ENCODE measurements around the gene SUN5. TPM values are rescaled to one million over a fixed set of nuclear protein-coding genes. Genes with fewer than 3 reads are reported as not detected.
"Not testable (repeated sequence)": the region's sequence is repeated elsewhere in the genome, so short reads cannot be mapped to it uniquely, and the experiment has no call there.

SUN5 gene
- total and polyA plus RNA-seq, 5 experiments from 2014 or later = not detected

- not testable (repeated sequence) for H3K27me3 Mint-ChIP-seq, ATAC-seq, DNase-seq
- Mint-ChIP-seq H3K4me3 (peak overlapping the region in 4 of 10 donors; percentile 11 to 61 (median 48)), H3K9me3 (peaks cover 0 to 18% (median 2%) of the 10 kb centered on the region in 9 donors), H3K36me3 (peaks cover 0 to 10% (median 5%) of the 10 kb centered on the region in 3 donors), H3K27ac (peak overlapping the region in 4 of 10 donors; percentile 41 to 81 (median 68)), H3K4me1 (peaks cover 15 to 36% (median 26%) of the 10 kb centered on the region in 4 donors)
- POLR2A ChIA-PET = interaction anchor here (0.6 to 1.2 kb wide), 3 partner anchors 9 to 29 kb away, joined by 3 read pairs; no protein-coding TSS in a partner anchor
Observed at GRCh38 chr20:32975121-32975520, 29.1 kb downstream of the SUN5 start.

- not testable (repeated sequence) for ATAC-seq, H3K27me3 Mint-ChIP-seq
- peaks cover 0 to 10% (median 5%) of the 10 kb centered on the region in 3 donors for H3K36me3 Mint-ChIP-seq
- POLR2A ChIA-PET = interaction anchor here (0.6 to 1.7 kb wide), 6 partner anchors 10 to 29 kb away, joined by 3 to 6 read pairs (median 3); no protein-coding TSS in a partner anchor
- peaks cover 0 to 18% (median 2%) of the 10 kb centered on the region in 9 donors for H3K9me3 Mint-ChIP-seq
- H3K4me3 Mint-ChIP-seq = peak overlapping the region in 8 of 10 donors; percentile 12 to 61 (median 46)
- peak in 1 of 10 donors; percentile 13 for DNase-seq
- H3K27ac Mint-ChIP-seq = peak overlapping the region in 3 of 10 donors; percentile 30 to 84 (median 61)
- H3K4me1 Mint-ChIP-seq = peaks cover 15 to 35% (median 31%) of the 10 kb centered on the region in 4 donors
Observed at GRCh38 chr20:32974204-32975064, 29.8 kb downstream of the SUN5 start.

GRCh38 chr20:32973077-32973717, 31.0 kb downstream of the SUN5 start:
- Mint-ChIP-seq H3K9me3 (peaks cover 0 to 18% (median 2%) of the 10 kb centered on the region in 9 donors), H3K4me1 (peaks cover 12 to 43% (median 29%) of the 10 kb centered on the region in 4 donors), H3K27ac (no peak overlapping the region), H3K27me3 (no peaks in the 10 kb centered on the region), H3K4me3 (no peak overlapping the region), H3K36me3 (peaks cover 0 to 10% (median 5%) of the 10 kb centered on the region in 3 donors)
- POLR2A ChIA-PET = interaction anchor here (1.1 to 3.1 kb wide), 6 partner anchors 11 to 27 kb away, joined by 3 to 19 read pairs (median 5); no protein-coding TSS in a partner anchor
- ATAC-seq = no peak
- peak in 1 of 10 donors; percentile 45 for DNase-seq

GRCh38 chr20:32972181-32973076, 31.8 kb downstream of the SUN5 start:
- no peak overlapping the region for H3K4me3 Mint-ChIP-seq
- H3K36me3 Mint-ChIP-seq = peaks cover 0 to 10% (median 5%) of the 10 kb centered on the region in 3 donors
- DNase-seq (peak; percentile 62 to 96 (median 91)), ATAC-seq (peak; percentile 83 to 86)
- H3K27ac Mint-ChIP-seq = no peak overlapping the region
- H3K27me3 Mint-ChIP-seq = no peaks in the 10 kb centered on the region
- H3K4me1 Mint-ChIP-seq = peaks cover 10 to 49% (median 26%) of the 10 kb centered on the region in 4 donors
- POLR2A ChIA-PET = interaction anchor here (0.6 to 3.1 kb wide), 10 partner anchors 12 to 153 kb away, joined by 3 to 19 read pairs (median 4); no protein-coding TSS in a partner anchor
- H3K9me3 Mint-ChIP-seq = peaks cover 0 to 16% (median 2%) of the 10 kb centered on the region in 9 donors

GRCh38 chr20:32971703-32972161, 32.5 kb downstream of the SUN5 start:
- peaks cover 0 to 11% (median 1%) of the 10 kb centered on the region in 9 donors for H3K9me3 Mint-ChIP-seq
- DNase-seq = peak in 6 of 10 donors; percentile 22 to 65 (median 44)
- ATAC-seq = peak; percentile 26 to 45
- no peaks in the 10 kb centered on the region for H3K27me3 Mint-ChIP-seq
- POLR2A ChIA-PET = interaction anchor here (0.6 to 3.1 kb wide), 10 partner anchors 11 to 1001 kb away, joined by 3 to 19 read pairs (median 4); no protein-coding TSS in a partner anchor
- H3K4me1 Mint-ChIP-seq = peaks cover 5 to 55% (median 25%) of the 10 kb centered on the region in 4 donors
- H3K36me3 Mint-ChIP-seq = peaks cover 0 to 7% (median 3%) of the 10 kb centered on the region in 3 donors
- H3K27ac Mint-ChIP-seq = no peak overlapping the region
- no peak overlapping the region for H3K4me3 Mint-ChIP-seq

- H3K27ac Mint-ChIP-seq = no peak overlapping the region
- H3K36me3 Mint-ChIP-seq = no peaks in the 10 kb centered on the region
- no peaks in the 10 kb centered on the region for H3K27me3 Mint-ChIP-seq
- ATAC-seq = no peak
- H3K4me1 Mint-ChIP-seq = peaks cover 0 to 55% (median 22%) of the 10 kb centered on the region in 4 donors
- peak overlapping the region in 1 of 10 donors; percentile 58 for H3K4me3 Mint-ChIP-seq
- peaks cover 0 to 5% (median 0%) of the 10 kb centered on the region in 9 donors for H3K9me3 Mint-ChIP-seq
- peak in 2 of 10 donors; percentile 16 to 36 for DNase-seq
- POLR2A ChIA-PET = interaction anchor here (0.6 to 3.1 kb wide), 8 partner anchors 9 to 785 kb away, joined by 3 to 19 read pairs (median 4); partner anchors contain the start of gene MAPRE1
Observed at GRCh38 chr20:32970973-32971300, 33.3 kb downstream of the SUN5 start.

GRCh38 chr20:32970115-32970972, 33.9 kb downstream of the SUN5 start:
- POLR2A ChIA-PET = interaction anchor here (0.6 to 3.1 kb wide), 8 partner anchors 8 to 786 kb away, joined by 3 to 19 read pairs (median 4); partner anchors contain the start of gene MAPRE1
- no peak for ATAC-seq
- Mint-ChIP-seq H3K4me3 (peak overlapping the region in 9 of 10 donors; percentile 11 to 78 (median 70)), H3K27me3 (no peaks in the 10 kb centered on the region), H3K4me1 (peaks cover 0 to 52% (median 25%) of the 10 kb centered on the region in 4 donors), H3K9me3 (peaks cover 0 to 2% (median 0%) of the 10 kb centered on the region in 9 donors), H3K36me3 (no peaks in the 10 kb centered on the region), H3K27ac (peak overlapping the region in 1 of 10 donors; percentile 98)
- peak in 2 of 10 donors; percentile 14 to 54 for DNase-seq

GRCh38 chr20:32969356-32970114, 34.7 kb downstream of the SUN5 start:
- DNase-seq = peak in 1 of 10 donors; percentile 12

GRCh38 chr20:32968478-32969241, 35.6 kb downstream of the SUN5 start:
- POLR2A ChIA-PET = interaction anchor here (0.5 to 4.2 kb wide), 5 partner anchors 9 to 112 kb away, joined by 3 to 25 read pairs (median 6); no protein-coding TSS in a partner anchor
- peak in 4 of 10 donors; percentile 19 to 61 (median 24) for DNase-seq
- peaks cover 6 to 62% (median 26%) of the 10 kb centered on the region in 4 donors for H3K4me1 Mint-ChIP-seq
- H3K27me3 Mint-ChIP-seq = no peaks in the 10 kb centered on the region
- H3K27ac Mint-ChIP-seq = peak overlapping the region in 1 of 10 donors; percentile 98
- H3K36me3 Mint-ChIP-seq = no peaks in the 10 kb centered on the region
- peak overlapping the region in 9 of 10 donors; percentile 8 to 87 (median 71) for H3K4me3 Mint-ChIP-seq
- ATAC-seq = no peak
- peaks cover 0 to 2% (median 0%) of the 10 kb centered on the region in 9 donors for H3K9me3 Mint-ChIP-seq

More at GRCh38 chr20:32969356-32970114, 34.7 kb downstream of the SUN5 start:
- Mint-ChIP-seq H3K4me3 (peak overlapping the region in 9 of 10 donors; percentile 11 to 87 (median 71)), H3K9me3 (peaks cover 0 to 2% (median 0%) of the 10 kb centered on the region in 9 donors), H3K27ac (peak overlapping the region in 1 of 10 donors; percentile 98), H3K4me1 (peaks cover 0 to 56% (median 25%) of the 10 kb centered on the region in 4 donors), H3K36me3 (no peaks in the 10 kb centered on the region), H3K27me3 (no peaks in the 10 kb centered on the region)
- POLR2A ChIA-PET = interaction anchor here (4.2 kb wide), 1 partner anchor 24 kb away, joined by 25 read pairs; no protein-coding TSS in a partner anchor
- ATAC-seq = no peak

All from naive thymus-derived CD8-positive, alpha-beta T cell (primary cell).